Measurements from ENCODE around the gene PPP1R3A.

Gene PPP1R3A

GRCh38 chr7:113875224-113875623 lies 43.6 kb downstream of the PPP1R3A start:
- DNase-seq = no peak

DNA sequence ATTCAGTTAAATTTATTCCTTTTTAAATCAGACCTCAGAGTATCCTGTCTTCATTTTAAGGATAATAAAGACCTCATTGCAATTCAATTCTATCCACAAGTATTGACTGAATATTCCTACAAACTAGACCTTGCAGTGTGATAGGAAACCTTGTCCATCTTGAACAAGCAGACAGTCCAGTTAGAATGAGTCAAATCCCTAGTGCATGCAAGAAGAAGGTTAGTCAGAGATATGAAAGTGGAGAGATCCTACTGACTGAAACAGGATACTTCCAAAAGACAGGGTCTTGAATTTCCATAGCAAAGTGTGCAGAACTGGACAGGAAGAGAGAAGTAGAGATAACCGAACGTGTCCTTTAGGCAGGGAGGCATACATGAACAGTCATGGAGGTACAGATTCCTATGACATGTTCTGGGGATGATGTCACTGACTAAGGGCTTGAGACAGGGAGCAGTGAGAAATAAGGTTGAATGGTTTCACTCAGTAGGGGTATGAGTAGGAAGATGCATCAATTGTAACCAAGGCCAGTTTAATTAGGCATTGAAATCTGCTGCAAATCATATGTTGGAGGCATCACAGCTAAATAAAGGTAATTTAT lies 45.2 kb downstream of the PPP1R3A start:
- no peak for DNase-seq

DNA sequence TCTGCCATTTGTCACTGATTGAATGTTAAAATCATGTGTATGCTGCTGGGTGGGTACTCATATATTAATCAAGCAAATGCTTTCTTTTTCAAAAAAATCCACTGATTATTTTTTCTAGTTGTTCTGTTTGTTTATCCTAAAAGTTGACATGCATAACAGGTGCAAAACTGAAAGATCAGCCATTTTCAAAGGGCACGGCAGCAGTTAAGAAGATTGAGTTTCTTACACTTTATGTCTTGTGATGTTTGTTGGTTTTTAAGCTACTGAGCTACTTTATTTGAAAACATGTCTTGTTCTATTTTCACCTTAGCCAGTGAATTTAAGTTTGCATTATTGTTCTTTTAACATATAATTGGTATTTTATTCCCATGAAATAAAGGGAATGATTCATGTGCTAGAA lies 45.8 kb downstream of the PPP1R3A start:
- no peak for DNase-seq

GRCh38 chr7:113867325-113867724 lies 51.5 kb downstream of the PPP1R3A start:
- DNase-seq = no peak

DNA sequence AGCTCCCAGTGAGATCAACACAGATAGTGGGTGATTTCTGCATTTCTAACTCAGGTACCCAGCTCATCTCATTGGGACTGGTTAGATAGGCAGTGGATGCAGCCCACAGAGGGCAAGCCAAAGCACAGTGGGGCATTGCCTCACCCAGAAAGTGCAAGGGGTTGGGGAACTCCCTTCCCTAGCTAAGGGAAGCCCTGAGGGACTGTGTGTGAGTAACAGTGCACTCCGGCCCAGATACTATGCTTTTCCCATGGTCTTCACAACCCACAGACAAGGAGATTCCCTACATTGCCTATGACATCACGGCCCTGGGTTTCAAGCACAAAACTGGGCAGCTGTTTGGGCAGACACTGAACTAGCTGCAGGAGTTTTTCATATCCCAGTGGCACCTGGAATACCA lies 62.8 kb downstream of the PPP1R3A start:
- no peak for DNase-seq

GRCh38 chr7:113840954-113841353 lies 77.9 kb downstream of the PPP1R3A start:
- DNase-seq = no peak

- no peak for DNase-seq
Observed at GRCh38 chr7:113835367-113835766, 83.4 kb downstream of the PPP1R3A start.

DNA sequence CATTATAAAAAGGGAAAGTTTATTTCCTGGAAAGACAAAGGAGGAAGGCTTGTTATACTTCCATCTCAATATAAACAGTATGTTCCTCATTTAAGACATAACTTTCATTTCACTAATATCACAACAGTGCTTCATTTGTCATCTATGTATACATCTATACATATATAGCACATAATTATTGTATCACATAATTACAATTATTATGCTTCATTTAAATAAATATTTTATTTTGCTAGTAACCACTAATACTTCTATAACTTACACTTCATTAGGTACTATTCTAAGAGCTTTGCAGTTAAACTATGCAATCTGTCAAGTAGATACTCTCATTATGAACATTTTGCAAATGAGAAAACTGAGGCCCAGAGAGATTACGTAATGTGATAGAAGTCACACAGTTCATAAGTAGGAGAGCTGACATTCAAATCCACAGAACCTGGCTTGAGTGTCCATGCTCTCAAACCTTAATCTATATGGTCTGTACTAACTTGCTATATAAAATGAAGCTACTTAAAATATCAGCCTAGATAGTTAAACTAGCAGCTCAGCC lies 86.5 kb downstream of the PPP1R3A start:
- DNase-seq = no peak

DNA sequence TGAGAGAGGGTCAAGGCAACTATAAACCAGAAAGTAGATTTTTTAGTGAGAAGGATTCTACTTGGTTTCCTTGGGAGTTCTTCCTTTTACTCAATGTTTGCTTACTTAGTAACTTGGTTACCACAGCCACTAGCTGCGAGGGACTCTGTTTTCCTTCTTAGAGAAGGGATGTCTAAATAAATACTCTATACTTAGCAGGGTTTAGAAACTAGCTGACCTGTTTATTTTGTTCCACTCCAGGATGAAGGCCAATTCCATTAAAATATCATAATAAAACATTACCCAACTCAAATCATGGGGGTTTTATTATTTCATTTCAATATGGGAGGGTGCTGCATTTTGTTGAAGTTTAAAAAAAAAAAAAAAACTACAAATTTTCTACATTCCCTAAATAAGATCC lies 87.3 kb downstream of the PPP1R3A start:
- no peak for DNase-seq

- DNase-seq = no peak
Observed at GRCh38 chr7:113828581-113828980, 90.2 kb downstream of the PPP1R3A start.

All from midbrain (tissue), 1 donor.